KG1 (cell line): ENCODE measurements around the gene ADAMTS14.
"Not testable (repeated sequence)": the region's sequence is repeated elsewhere in the genome, so short reads cannot be mapped to it uniquely, and the experiment has no call there.

Source experiments
- DNase-seq: peaks from one replicate; lab custom pipeline; 2025; lab: John Stamatoyannopoulos, UW

Gene ADAMTS14

DNA sequence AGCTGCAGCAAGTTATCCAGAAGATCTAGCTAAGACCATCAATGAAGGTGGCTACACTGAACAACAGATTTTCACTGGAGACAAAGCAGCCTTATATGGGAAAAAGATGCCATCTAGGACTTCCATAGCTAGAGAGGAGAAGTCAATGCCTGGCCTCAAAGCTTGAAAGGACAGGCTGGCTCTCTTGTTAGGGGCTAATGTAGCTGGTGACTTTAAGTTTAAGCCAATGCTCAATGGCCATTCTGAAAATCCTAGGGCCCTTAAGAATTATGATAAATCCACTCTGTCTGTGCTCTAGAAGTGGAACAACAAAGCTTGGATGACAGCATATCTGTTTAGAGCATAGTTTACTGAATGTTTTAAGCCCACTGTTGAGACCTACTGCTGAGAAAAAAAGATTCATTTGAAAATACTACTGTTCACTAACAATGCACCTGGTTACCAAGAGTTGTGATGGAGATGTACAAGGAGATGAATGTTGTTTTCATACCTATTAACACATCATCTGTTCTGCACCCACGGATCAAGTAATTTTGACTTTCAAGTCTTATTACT lies 13.6 kb upstream of the ADAMTS14 start:
- no peak for DNase-seq

DNA sequence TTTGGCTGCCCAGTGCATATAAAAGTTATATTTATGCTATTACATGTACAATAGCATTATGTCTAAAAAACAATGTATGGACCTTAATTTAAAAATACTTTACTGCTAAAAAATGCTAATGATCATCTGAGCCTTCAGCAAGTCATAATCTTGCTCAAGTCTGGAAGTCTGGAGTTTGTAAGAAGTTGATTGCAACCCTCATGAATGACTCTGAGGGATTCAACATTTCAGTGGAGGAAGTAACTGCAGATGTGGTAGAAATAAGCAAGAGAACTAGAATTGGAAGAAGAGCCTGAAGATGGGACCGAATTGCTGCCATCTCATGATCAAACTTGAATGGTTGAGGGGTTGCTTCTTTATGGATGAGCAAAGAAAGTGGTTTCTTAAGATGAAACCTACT lies 13.0 kb upstream of the ADAMTS14 start:
- DNase-seq = no peak

DNA sequence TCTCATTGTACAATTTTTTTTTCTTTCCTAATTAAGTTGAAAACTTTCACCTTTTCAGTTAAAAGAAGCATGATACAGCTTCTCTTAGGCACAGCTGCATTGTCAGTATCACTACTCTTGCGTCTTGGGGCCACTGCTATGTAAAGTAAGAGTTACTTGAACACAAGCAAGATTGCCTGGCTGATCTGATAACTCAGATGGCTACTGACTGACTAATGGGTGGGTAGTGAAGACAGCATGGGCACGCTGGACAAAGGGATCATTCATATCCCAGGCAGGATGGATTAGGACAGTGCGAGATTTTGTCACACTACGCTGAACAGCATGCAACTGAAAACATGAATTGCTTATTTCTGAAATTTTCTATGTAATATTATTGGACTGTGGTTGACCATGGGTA lies 11.6 kb upstream of the ADAMTS14 start:
- DNase-seq = no peak

DNA sequence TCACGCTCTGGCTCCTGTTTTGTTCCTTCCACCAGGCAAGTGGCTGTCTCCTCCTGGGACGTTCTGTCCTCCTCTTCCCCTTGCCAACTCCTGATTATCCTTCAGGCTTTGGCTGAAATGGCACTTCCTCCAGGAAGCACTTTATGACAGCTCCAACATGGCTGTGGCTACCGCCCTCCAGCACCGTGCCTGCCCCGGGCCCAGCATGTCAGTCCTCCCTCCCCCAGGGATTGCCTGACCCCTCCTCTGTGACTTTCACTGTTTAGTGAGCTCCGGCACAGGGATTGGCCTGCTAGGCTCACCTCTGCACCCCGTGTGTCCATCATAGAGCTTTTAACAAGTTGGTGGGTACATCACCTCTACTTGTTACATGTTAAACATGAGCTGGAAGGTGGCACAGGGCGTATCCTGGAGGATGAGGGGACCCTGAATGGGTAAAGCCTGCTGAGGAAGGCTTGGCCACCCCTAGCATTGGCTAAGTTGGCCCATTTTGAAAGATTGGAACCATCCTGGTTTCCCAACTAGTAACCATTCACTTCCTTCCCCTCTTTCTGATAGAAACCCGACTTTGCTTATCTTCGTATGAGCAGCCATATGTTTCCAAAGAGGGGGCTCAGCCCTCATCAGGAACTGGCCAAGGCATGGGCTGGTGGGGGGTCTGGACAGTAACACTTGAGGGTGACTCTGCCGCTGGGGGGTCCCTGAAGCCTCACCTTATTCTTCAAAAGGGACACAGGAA lies 10.5 kb upstream of the ADAMTS14 start:
- DNase-seq = no peak

DNA sequence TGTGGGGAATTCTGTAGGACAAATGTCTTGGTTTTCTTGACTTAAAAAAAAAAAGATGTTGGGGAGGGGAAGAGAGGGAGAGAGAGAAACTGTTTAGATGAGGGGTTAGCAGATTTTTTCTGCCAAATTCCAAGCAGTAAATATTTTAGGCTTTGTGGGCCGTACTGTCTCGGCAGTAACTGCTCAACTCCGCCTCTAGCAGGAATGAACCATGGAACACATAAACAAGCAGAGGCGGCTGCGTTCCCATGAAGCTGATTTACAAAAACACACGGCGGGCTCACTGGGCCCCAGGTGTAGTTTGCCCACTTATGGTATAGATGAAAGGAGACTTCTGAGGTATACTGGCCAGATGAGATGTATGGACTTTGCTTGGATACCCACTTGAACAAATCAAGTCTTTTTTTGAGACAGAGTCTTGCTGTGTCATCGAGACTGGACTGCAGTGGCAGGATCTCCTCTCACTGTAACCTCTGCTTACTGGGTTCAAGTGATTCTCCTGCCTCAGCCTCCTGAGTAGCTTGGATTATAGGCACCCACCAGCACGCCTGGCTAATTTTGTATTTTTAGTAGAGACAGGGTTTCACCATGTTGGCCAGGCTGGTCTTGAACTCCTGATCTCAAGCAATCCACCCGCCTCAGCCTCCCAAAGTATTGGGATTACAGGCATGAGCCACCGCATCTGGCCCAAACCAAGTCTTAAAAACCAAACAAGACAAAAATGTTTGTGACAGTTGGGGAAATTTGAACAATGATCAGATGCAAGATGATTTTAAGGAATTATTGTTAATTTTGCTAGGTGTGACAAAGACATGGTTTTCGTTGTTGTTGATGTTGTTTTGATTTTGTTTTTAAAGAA lies 9.7 kb upstream of the ADAMTS14 start:
- DNase-seq = no peak

DNA sequence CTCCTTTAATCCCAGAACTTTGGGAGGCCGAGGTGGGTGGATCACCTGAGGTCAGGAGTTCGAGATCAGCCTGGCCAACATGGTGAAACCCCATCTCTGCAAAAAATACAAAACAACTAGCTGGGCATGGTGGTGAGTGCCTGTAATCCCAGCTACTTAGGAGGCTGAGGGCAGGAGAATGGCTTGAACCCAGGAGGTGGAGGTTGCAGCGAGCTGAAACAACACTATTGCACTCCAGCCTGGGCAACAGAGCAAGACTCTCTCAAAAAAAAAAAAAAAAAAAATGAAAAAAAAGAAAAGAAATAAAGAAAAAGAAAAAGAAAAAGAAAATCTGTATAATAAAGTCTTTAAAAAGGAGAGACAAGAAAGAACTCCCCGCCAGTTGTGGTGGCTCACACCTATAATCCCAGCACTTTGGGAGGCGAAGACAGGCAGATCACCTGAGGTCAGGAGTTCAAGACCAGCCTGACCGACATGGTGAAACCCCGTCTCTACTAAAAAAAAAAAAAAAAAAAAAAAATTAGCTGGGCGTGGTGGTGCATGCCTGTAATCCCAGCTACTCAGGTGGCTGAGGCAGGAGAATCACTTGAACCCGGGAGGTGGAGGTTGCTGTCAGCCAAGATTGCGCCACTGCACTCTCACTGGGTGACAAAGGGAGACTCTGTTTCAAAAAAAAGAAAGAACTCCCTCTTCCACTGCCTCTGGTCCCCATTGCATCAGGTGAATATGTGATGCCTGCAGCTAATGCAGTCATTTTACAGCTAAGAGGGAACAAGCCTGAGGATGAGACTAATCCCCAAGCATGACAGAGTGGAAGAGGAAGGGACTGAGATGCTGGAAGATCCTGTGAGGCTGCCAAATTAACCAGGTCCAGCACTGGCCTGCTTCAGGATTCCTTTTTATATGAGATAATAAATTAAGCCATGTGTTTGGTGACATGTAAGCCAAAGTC lies 8.6 kb upstream of the ADAMTS14 start:
- DNase-seq = not testable (repeated sequence)

DNA sequence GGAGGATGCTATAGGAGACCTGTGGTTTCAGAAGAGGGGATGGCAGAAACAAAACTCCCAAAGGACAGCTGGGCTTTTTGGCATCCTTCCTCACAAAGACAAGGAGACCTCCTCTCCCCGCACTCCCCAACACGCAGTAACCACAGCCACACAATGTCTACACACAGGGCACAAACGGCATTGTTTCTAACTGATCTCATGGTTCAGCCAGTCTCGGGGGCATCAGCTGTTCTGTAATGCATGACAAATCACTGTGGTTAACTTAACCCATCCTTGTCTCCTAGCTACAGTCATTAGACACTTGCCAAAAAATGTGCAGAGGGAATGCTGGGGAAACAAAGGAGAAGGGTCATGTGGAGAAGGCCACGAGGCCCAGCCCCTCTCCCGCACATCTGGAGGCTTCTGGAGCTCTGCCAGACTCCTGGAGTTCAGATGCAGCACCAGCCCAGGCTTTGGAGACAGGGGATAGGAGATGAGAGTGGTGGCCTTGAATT lies 7.6 kb upstream of the ADAMTS14 start:
- DNase-seq = no peak

DNA sequence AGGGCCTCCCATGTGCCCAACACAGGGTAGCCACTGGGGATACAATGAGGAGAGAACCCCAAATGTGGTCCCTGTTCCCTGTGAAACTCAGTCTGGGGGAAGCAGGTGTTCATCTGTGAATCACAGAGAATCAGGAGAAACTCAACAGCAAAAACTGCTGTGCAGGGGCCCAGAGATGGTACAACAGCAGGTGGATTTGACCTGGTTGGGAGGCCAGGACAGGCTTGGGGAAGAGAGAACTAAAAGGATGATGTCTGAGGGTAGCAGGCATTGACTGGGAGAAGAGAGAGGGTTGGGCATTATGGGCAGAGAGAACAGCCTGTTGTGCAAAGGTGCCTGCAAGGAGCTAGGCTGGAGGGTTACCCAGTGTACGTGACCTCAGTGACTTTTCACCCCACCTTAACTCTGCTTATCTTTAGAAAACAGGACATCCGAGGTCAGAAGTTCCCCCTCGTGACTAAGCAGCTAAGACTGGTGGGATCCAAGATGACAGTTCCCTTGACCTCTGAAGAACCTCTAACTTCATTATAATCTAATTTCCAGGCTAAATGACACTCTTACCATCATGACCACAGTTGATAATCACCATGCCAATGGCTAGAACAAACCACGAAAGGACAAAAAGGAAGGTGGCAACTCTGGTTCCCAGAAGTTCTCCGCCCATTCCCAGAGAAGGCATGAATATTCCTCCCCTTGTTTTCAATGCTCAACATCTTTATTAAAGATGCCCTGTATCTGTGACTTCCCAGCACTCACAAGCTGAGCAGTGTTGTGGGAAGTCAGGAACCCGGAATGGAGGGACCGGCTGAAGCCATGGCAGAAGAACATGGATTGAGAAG lies 5.1 kb upstream of the ADAMTS14 start:
- peak; percentile 36 for DNase-seq

DNA sequence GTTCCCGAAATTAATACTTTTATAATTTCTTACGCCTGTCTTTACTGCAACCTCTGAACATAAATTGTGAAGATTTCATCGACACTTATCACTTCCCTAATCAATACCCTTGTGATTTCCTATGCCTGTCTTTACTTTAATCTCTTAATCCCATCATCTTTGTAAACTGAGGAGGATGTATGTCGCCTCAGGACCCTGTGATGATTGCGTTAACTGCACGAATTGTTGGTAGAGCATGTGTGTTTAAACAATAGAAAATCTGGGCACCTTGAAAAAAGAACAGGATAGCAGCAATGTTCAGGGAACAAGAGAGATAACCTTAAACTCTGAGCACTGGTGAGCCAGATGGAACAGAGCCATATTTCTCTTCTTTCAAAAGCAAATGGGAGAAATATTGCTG lies 4.5 kb upstream of the ADAMTS14 start:
- DNase-seq = not testable (repeated sequence)

DNA sequence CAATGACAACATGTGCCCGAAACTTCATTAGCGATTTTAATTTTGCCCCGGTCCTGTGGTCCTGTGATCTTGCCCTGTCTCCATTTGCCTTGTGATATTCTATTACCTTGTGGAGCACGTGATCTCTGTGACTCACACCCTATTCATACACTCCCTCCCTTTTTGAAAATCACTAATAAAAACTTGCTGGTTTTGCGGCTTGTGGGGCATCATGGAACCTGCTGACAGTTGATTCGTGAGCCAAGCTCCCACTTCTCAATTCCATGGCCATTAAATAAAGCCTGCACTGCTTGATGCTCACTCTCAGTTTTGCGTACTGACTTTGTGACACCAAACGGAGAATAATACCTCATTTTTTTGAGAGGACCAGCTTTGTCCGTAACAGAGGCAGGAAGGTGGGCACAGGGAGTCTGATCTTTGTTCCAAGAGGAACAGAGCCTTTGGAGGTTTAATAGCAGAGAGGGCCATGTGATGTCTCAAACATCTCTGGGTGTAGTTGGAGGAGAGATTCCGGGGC lies 3.8 kb upstream of the ADAMTS14 start:
- no peak for DNase-seq

DNA sequence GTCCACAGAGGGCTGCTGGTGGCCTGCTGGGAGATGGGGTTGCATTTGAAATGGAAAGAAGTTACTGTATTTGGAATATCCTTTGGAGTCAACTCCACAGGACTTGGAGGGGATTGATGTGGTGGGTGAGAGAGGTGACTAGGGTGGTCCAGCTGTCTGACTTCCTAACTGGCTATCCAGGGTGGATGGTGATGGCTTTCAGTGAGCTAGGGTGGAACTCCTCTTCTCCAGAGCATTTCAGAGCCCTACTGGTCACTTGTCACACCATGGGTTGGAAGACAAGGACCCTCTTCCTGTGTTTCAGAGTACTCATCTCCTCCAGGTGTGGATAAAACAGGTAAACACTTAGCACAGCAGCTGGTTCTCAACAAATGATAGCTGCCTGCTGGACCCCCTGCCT lies 3.3 kb upstream of the ADAMTS14 start:
- DNase-seq = no peak

DNA sequence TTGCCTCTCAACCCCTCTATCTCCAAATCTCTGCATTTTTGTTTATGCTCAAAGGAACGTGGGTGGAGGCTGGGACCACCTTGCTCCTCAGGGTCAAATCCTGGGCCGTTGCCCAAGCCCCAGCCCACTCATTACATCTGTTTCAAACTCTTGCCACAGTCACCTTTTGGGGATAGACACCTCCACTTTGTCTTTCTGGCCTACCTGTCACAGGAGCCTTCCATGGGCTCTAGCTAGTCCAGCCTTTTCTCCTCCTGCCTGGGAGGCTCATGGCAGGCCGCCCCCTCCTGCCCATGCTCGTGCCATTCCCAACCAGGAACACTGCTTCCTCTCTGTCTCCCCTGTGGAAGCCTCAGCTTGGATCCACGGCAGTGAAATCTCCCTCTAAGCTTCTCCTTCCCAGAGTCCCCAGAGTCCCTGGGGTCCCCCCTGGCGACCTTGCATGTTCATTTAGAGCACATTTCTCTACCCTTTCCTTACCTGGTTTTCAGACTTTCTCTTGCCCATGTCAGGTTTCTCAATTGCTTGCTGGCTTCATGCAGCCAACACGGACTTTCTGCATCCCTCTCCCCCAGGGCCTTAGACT lies 2.5 kb upstream of the ADAMTS14 start:
- DNase-seq = no peak

DNA sequence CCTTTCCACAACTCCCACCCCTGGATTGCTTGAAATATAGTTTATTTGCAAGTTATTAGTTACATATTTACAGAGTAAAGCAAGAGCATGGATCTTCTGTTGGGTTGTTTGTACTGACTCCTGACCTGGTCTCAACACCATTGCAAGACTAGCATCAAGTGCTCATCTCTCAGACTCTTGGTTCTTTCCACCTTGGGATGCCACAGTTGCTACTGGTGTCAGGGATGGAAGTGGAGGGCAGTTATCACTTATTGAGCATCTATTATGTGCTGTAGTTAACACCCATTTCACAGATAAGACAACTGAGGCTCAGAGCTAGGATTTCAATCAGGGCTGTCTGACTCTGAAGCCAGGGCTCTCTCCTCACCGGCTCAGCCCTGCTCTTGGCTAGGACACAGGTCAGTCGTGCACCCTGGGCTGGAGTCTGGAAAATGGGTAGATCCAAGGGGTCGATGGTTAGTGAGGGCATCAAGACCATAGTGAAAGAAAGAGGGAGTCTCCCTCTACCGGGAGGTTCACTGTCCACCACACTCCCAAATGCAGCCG lies 614 bp upstream of the ADAMTS14 start:
- no peak for DNase-seq

DNA sequence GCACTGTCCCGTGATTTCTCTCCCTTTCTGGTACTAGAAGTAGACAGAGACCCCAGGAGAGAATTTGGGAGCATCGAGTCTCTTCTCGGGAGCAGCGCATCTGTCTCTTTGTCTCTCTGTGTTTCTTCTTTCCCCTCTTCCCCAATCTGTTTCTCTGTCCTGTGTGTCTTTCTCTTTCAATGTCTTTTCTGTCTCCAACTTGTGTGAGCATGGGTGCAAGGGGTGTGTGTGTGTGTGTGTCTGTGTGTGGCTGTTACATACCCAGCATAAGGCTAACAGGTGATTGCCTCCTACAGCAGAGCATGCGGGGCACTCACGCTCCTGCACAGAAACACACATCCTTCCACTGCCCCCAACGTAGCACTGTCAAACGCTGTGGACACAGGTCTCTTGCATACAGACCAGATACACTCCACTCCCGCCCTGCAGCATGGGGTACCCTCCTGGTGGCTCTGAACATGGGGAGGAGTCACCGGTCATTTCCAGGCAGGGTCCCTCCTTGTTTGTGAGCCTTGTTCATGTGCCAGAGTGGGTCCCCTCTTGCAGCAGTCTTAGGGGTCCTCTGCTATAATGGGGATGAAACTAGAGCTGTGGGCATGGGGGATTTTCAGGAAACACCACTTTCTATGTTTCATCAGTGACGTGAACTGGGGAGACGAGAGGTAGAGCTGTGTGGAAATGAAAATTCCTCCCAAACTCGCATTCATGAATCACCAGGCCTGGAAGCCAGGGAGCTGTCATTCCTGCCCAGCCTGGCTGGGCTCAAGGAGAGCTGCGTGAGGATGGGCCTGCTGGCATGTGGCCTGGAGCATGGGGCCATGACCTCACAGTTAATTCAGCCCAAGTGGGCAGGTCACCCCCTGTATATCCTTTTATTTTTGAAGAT lies 980 bp downstream of the ADAMTS14 start:
- DNase-seq = no peak

DNA sequence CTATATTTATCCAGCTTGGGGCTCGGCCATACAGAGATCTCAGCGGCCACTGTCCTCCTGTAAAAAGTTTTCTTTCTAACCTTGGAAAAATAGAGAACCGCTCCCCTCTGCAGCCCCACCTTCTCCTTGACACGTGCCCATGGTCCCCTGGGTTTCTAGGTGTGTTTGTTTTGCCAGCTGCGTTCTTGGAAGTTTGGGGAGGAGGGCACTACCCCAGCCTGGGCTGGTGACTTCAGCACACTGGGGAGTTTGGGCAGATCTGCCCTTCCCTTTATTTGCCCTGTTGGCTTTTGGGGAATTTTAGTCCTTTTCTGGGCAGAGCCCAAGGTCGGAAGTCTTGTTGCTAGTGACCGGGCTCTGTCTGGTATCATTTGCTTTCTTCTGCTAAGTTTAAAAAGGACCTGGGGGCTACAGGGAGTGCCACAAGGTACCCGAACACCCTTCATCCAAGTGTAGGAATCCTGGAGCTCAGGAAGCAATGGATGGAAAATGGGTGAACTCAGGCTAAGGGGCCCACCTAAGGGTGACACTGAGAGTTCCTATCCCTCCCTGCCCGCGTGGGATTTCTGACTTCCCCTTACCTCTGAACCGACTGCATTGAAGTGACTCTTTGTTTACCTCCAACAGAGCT lies 1.7 kb downstream of the ADAMTS14 start:
- no peak for DNase-seq

DNA sequence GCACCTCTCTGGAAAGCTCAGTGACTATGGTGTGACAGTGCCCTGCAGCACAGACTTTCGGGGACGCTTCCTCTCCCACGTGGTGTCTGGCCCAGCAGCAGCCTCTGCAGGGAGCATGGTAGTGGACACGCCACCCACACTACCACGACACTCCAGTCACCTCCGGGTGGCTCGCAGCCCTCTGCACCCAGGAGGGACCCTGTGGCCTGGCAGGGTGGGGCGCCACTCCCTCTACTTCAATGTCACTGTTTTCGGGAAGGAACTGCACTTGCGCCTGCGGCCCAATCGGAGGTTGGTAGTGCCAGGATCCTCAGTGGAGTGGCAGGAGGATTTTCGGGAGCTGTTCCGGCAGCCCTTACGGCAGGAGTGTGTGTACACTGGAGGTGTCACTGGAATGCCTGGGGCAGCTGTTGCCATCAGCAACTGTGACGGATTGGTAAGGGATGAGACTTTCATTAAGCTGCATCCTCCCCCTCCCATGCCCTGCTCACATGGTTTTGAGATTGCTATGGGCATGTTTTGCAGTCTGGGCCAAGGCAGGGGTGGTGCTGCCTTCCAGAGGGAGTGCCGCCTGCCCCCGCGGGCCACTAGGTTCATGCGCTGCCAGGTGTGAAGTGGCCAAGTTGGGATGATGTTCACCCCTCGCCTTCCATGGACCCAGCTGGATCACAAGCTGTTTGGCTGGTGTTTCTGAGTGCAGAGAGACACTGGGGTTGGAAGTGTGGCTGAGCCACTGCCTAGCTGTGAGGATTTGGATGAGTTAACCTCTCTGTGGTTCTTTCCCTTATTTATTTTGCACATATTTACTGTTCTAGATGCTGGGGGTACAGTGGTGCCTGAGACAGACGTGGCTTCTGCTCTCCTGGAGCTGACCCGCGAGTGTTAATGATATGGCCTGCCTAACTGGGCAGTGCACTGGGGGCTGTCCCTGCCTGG lies 2.5 kb downstream of the ADAMTS14 start:
- DNase-seq = no peak

DNA sequence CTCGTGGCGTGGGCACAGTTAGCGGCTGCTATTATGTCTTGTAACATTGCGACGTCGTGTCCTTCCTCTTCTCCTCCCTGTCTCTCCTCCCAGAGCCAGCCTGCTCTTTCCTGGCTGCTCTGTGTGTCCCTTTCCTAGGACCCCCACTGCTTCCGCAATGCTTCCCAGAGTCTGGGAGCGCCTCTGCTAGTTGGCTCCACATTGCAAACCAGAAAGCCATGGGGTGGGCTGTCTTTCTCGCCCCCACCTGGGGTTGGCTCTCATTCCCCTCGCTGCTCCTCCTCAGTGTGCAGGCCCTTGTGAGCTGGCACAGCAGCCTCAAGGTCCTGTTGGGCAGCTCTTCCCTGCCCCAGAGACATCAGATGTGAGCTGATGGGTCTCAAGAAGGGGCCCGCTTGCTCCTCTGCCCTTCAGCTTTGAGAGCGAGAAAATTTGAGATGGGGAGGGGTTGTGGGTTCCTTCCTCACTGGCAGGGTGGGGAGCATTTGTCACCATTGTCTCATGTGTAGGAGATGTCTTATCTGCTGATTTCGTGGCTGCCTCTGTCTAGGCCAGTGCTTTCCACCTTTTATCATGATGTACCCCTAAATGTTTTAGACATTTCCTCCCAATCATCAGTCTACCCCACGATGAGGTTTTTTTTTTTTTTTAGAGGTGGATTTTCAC lies 3.3 kb downstream of the ADAMTS14 start:
- no peak for DNase-seq
